Measurements from ENCODE around the gene INPP5D.
"Not testable (repeated sequence)": the region's sequence is repeated elsewhere in the genome, so short reads cannot be mapped to it uniquely, and the experiment has no call there.

INPP5D gene

GRCh38 chr2:233059797-233060500 lies at the start of gene INPP5D:
TSS of gene INPP5D (plus strand) at chr2:233060342. CDS start at chr2:233060479, 137 bp downstream.
- TF ChIP-seq POLR2A (IDR thresholded peaks at IDR 0.05; ENCODE audit: low read length) (peak; percentile 64), GATA1 (IDR thresholded peaks at IDR 0.05; ENCODE audit: low read depth, low read length) (no peak)
- peak; percentile 73 to 76 for DNase-seq

GRCh38 chr2:233010569-233011267 lies 49.4 kb upstream of the INPP5D start:
- TF ChIP-seq POLR2A (IDR thresholded peaks at IDR 0.05; ENCODE audit: low read length) (no peak), GATA1 (IDR thresholded peaks at IDR 0.05; ENCODE audit: low read depth, low read length) (no peak)
- no peak for DNase-seq

GRCh38 chr2:233011268-233011650 lies 48.9 kb upstream of the INPP5D start:
- no peak for TF ChIP-seq GATA1 (IDR thresholded peaks at IDR 0.05; ENCODE audit: low read depth, low read length)
- TF ChIP-seq POLR2A (IDR thresholded peaks at IDR 0.05; ENCODE audit: low read length): no peak
- no peak for DNase-seq

DNA sequence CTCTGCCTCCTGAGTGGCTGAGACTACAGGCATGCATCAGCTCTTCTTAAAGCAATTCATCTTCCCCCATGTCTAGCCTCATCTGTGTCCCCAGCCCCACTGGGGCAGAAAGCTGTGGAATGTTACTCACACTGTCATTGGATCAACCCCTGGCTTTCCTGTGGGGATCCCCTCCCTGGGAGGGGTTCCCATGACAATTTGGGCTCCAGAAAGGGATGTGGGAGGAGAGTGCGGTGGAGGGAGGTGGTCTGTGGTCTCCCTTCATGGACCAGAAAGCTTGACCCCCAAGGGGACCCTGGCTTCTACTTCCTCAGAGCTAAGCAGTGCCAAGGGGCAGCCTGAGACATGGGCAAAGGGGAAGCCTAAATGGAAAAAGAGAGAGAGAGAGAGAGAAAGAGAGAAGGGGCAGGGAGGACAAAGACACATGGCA lies 48.4 kb upstream of the INPP5D start:
- TF ChIP-seq POLR2A (IDR thresholded peaks at IDR 0.05; ENCODE audit: low read length) (no peak), GATA1 (IDR thresholded peaks at IDR 0.05; ENCODE audit: low read depth, low read length) (no peak)
- DNase-seq: no peak

DNA sequence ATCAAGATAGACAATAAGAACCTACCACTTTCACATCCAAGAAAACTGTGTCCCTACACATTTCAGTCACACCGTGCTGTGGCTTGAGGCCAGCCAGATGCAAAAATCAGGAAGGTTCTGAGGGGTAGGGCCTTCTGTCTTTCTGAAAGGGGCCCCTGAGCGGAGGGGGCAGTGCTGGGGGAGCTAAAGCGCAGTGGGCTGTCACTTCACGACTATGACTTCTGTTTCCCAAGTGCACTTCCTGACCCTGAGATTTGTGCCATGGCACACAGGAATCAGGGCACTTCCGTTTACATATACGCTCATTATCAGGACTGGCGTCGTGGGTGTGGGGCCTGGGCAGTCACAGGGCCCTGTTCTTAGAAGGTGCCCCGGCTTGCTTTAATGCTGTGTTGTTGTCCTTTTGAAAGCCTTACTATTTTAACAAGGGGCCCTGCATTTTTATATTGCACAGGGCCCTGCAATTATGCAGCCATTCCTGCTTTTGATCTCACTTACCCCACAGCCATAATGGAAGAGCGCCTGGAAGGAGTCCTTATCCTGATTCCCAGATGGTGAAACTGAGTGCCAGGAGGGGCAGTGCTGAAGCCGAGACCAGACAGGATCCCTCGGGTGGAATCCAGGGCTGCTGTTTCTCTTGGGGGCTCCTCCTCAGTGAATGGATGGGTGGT lies 47.7 kb upstream of the INPP5D start:
- no peak for DNase-seq

GRCh38 chr2:233013027-233013461 lies 47.1 kb upstream of the INPP5D start, which contains the start of gene NGEF:
TSS of gene NGEF (minus strand) at chr2:233013256. CDS start at chr2:232974890, 38,366 bp downstream.
- TF ChIP-seq GATA1 (IDR thresholded peaks at IDR 0.05; ENCODE audit: low read depth, low read length): no peak
- TF ChIP-seq POLR2A (IDR thresholded peaks at IDR 0.05; ENCODE audit: low read length): no peak
- no peak for DNase-seq

More for the DNA sequence above, 47.7 kb upstream of the INPP5D start:
- TF ChIP-seq GATA1 (IDR thresholded peaks at IDR 0.05; ENCODE audit: low read depth, low read length): no peak
- no peak for TF ChIP-seq POLR2A (IDR thresholded peaks at IDR 0.05; ENCODE audit: low read length)

GRCh38 chr2:233013650-233014049 lies 46.5 kb upstream of the INPP5D start:
- no peak for DNase-seq
- no peak for TF ChIP-seq GATA1 (IDR thresholded peaks at IDR 0.05; ENCODE audit: low read depth, low read length)
- no peak for TF ChIP-seq POLR2A (IDR thresholded peaks at IDR 0.05; ENCODE audit: low read length)

DNA sequence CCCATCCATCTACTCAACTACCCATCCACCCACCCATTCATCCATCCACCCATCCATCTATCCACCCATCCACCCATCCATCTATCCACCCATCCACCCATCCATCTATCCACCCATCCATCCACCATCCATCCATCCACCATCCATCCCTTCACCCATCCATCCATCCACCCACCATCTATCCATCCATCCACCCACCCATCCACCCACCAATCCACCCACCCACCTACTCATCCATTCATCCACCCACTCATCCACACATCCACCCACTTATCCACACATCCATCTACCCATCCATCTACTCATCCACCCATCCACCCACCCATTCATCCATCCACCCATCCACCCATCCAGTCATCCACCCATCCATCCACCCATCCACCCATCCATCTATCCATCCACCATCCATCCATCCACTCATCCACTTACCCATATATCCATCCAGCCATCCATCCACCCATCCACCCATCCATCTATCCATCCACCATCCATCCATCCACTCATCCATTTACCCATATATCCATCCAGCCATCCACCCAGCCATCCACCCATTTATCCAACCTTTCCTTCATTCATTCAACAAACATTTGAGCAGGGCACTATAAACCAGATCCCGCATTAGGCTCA lies 45.0 kb upstream of the INPP5D start:
- TF ChIP-seq GATA1 (IDR thresholded peaks at IDR 0.05; ENCODE audit: low read depth, low read length) (no peak), POLR2A (IDR thresholded peaks at IDR 0.05; ENCODE audit: low read length) (no peak)
- no peak for DNase-seq

GRCh38 chr2:233017947-233018346 lies 42.2 kb upstream of the INPP5D start:
- DNase-seq: no peak
- TF ChIP-seq POLR2A (IDR thresholded peaks at IDR 0.05; ENCODE audit: low read length) (no peak), GATA1 (IDR thresholded peaks at IDR 0.05; ENCODE audit: low read depth, low read length) (no peak)

DNA sequence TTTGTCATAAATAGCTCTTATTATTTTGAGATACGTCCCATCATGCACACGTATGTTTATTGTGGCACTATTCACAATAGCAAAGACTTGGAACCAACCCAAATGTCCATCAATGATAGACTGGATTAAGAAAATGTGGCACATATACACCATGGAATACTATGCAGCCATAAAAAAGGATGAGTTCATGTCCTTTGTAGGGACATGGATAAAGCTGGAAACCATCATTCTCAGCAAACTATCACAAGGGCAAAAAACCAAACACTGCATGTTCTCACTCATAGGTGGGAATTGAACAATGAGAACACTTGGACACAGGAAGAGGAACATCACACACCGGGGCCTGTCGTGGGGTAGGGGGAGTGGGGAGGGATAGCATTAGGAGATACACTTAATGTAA lies 40.5 kb upstream of the INPP5D start:
- DNase-seq: not testable (repeated sequence)

GRCh38 chr2:233020454-233020853 lies 39.7 kb upstream of the INPP5D start:
- no peak for TF ChIP-seq GATA1 (IDR thresholded peaks at IDR 0.05; ENCODE audit: low read depth, low read length)
- TF ChIP-seq POLR2A (IDR thresholded peaks at IDR 0.05; ENCODE audit: low read length): no peak

DNA sequence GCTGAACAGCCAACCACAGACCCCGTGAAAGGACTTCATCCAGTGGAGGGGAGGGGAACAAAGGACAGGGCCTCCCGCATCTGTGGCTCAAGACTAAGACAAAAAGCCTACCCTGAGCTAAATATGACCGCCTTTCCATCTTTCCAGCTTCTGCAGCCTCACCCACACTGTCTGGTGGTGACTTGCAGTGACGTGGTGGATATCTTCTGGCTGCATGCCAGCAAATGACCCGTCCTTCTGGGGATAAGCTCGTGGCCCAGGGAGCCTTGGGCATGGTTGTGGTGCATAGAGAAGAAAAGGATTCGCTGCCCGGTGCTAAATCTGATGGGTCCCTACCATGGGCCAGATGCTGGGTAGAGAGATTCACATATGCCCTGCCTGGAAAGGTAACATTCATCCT lies 38.4 kb upstream of the INPP5D start:
- DNase-seq: peak; percentile 45 to 51
- TF ChIP-seq GATA1 (IDR thresholded peaks at IDR 0.05; ENCODE audit: low read depth, low read length) (no peak), POLR2A (IDR thresholded peaks at IDR 0.05; ENCODE audit: low read length) (no peak)

More at GRCh38 chr2:233020454-233020853, 39.7 kb upstream of the INPP5D start:
- DNase-seq: no peak

GRCh38 chr2:233022561-233022960 lies 37.6 kb upstream of the INPP5D start:
- TF ChIP-seq GATA1 (IDR thresholded peaks at IDR 0.05; ENCODE audit: low read depth, low read length): no peak
- TF ChIP-seq POLR2A (IDR thresholded peaks at IDR 0.05; ENCODE audit: low read length): no peak
- DNase-seq: no peak

Measured in erythroblast (primary cell).